NCI-H2227 (cell line): Measurements from ENCODE around the gene HCFC1R1.

Source experiments
- DNase-seq: peaks from one replicate; lab custom pipeline; 2025; ENCODE audit not compliant: unreplicated experiment; lab: John Stamatoyannopoulos, UW

The HCFC1R1 gene

DNA sequence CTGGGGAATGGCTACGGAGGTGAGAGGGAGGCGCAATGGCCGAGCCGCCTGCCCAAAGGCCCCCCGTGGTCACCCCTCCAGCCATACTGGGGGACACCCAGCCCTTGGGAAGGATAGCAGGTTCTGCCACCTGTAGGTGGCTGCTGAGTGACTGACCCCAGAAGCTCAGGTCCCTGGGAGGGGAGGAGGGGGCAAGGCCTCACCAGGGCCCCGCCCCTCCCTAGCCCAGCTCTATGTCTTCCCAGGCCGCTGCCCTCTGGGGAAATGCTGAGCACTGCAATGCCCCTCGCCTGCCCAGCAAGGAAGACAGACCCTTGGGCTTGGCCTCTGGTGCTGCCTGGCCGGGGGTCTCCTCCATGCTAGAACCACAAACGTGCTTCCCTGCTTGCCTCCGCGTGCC, 22.4 kb downstream of the HCFC1R1 start:
- no peak for DNase-seq

DNA sequence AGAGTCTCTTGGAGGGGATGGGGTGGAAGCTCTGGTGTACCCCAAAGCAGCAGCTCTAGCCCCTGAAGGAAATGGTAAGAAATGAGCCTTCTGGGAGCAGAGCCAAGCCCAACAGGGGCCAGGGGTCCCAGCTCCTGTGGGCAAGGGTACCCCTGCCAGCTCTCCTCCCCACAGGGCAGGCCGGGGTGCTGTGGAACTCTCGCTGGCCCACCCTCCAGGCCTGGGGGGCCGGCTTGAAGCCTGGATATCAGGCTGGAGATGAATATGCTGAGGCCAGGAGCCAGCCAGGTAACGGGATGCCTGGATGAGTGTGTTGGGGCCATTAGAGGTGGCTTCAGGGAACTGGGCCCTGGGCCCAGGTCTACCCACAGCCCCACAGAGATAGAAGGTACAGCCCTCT, 23.2 kb downstream of the HCFC1R1 start:
- no peak for DNase-seq

DNA sequence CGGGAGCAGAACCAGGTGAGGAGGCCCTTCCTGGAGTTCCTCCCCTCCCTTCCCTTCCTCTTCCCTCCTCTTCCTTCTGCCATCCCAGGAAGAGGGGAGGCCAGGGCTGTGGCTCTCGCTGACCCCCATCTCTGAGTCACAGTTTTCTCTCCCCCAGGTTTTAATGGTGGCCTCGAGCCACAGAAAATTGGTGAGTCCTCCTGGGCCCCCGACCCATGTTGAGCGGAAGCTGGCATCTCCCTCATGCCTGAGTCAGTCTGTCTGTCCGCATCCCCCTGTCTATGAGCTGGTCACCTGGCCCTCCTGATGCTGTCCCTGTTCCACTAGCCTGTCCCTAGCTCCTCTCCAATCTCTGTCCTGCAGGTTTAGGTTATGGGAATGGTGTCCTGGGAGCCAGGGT, 23.8 kb downstream of the HCFC1R1 start:
- no peak for DNase-seq

GRCh38 chr16:2996298-2996697, 27.4 kb downstream of the HCFC1R1 start:
- no peak for DNase-seq

- DNase-seq: no peak
Observed at GRCh38 chr16:2992383-2993081, 31.2 kb downstream of the HCFC1R1 start.

DNA sequence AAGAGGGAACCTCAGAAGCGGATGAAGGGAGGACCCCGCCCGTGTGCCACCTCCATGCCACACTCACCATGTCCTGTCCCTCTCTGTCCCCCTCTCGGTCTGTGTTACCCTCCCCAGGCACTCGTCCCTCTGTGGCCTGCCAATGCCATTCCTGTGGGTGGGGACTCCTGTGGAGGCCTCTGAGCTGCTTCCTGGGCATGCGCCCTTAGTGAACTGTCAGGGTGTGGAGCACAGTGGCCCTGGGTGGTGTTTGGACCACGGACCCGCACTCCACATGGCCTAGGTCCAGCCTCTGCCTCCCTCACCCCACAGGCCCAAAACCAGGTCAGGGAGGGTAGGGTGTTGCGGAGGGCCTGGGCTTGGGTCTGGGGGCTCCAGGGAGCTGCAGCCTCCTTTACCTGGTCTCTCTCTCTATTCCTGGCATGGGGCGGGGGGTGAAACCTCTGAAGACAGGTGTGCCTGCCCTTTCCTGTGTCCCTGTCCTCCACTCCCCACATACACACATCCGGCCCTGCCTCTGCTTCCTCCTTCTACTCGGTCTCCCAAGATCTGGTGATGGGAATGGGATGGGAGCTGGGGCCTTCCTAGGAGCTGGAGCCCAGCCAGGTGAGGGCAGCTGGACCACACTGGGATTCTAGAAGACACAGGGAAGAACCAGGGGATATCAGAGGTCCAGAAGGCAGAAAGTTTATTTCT, 32.0 kb downstream of the HCFC1R1 start:
- DNase-seq: no peak

- no peak for DNase-seq
Observed at GRCh38 chr16:2990891-2991290, 32.9 kb downstream of the HCFC1R1 start.

DNA sequence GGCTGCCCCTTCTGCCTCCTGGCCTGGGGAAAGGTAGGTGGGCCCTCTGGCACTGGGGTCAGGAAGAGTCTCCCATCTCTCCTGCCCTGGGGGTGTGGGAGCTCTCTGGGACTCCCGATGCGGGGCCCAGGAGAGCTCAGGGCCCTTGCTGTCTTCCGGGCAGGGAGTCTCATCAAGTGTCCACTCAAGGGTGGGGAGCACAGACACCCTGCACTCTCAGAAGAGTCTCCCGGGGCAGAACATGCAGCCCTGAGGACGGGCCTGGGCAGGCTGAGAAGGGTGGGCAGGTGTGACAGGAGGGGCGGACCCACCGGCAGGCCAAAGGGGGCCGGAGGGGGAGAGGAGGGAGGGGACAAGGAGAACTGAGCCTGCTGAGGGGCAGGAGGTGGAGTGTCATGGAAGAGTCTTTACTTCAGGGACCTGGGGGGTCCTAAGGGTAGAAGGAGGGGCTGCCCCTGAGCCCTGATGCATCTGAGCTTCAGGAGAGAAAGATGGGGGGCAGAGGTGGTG, 35.1 kb downstream of the HCFC1R1 start:
- no peak for DNase-seq

- no peak for DNase-seq
Observed at GRCh38 chr16:2987833-2988232, 35.9 kb downstream of the HCFC1R1 start.

DNA sequence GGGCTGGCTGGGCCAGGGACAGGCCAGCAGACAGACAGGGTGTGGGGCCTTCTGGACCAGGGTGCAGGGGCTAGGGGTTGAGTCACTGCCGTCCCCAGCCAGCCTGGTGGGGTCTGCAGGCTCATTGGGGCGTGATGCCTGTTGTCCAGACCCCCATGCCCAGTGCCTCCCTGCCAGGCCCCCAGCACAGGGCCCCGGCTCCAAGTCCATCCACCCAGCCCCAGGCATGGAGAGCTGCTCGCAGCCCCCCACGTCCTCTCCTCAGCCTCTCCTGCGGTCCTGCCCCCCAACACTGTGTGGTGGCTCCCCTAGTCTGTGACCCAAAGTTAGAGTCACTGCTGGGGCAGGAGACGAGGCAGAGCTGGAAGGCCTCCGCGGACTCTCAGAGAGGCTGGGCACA, 36.5 kb downstream of the HCFC1R1 start:
- no peak for DNase-seq

DNA sequence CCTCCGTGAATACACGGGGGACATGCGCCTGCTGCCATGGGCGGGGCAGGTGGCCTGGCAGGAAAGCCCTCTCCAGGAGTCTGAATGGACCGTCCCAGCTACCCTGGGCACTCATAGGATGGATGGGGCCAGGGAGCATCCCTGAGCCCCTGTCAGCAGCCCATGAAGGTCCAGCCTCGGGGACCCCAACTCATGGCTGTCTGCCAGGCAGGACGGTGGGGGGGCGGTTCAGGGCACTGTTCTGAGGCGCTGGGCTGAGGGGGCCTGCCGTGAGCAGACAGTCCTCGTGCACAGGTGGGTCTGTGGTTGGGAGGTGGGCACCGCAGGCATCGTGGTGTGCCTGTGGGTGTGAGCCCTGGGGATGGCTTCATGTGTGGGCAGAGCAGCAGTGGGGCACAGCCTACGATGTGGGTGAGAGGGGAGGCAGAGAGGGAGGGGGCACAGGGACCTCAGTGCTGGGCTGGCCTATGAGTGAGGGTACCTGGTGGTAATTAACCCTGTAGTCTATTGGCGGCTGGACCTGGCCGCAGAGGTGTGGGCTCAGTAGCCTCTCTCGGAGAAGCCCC, 37.0 kb downstream of the HCFC1R1 start:
- DNase-seq: no peak

- DNase-seq: no peak
Observed at GRCh38 chr16:2985893-2986355, 37.8 kb downstream of the HCFC1R1 start.

DNA sequence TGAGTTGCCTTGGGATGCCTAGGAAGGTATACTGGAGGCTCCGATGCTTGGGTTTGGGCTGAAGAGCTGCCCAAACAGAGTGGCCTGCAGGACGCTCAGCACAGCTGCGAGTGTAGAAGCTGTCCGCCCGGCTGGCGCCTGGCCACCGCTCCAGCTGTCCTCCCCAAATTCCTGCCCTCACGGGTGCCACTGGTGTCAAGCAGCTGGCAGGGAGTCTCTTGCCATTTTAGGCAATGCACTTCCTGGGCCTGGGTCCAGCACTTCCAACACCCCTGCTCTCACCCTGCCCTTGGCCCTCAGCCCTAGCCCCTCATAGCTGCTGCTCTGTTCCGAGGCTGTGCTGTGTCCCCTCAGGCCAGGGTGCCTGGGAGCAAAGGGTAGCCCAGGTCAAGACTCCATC, 38.3 kb downstream of the HCFC1R1 start:
- DNase-seq: no peak

DNA sequence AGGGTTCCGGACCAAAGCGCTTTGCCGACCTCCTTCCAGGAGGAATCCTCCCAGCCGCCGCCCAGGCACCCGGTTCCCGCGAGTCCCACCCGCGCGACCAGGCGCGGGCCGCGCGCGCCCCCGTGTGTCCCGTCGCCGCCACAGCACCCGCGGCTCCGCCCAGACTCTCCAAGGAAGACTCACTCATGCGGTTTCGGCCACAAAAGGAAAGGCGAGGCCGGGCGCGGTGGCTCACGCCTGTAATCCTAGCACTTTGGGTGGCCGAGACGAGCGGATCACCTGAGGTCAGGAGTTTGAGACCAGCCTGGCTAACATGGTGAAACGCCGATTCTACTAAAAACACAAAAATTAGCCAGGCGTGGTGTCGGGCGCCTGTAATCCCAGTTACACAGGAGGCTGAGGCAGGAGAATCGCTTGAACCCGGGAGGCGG, 40.0 kb downstream of the HCFC1R1 start:
- peak; percentile 88 for DNase-seq

GRCh38 chr16:2982402-2982801, 41.3 kb downstream of the HCFC1R1 start:
- DNase-seq: no peak

GRCh38 chr16:2981899-2982250, 41.9 kb downstream of the HCFC1R1 start:
- DNase-seq: no peak

DNA sequence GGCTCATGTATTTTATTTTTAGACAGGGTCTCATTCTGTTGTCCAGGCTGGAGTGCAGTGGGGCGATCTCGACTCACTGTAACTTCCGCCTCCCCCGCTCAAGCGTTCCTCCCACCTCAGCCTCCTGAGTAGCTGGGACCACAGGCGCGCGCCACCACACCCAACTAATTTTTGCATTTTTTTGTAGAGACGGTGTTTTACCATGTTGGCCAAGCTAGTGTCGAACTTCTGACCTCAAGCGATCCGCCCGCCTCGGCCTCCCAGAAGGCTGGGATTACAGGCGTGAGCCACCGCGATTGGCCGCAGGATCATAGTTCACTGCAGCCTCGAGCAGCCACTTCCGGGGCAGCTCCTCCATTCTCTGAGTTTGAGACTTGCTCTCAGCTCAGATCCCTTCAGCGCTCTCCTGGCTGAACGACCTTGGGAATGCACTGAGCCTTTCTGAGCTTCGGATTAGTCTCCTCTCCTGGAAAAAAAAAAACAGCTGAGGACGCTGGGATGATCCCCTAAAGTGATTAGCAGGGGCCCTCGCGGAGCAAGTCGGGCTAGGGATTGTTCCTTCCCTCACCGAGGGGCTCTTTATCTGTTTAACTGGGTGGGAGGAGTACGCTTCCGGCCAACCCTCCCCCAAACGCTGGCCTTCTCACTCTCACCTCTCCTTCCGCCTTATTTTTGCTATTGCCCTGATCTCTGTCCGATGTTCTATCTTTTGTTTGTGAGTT, 42.4 kb downstream of the HCFC1R1 start:
- DNase-seq: no peak

GRCh38 chr16:2980227-2981176, 43.2 kb downstream of the HCFC1R1 start, which contains the start of gene PKMYT1:
Gene PKMYT1, minus strand, starts transcription at chr16:2980446. Its CDS starts 789 bp downstream, at chr16:2979657.
- DNase-seq: peak; percentile 94

DNA sequence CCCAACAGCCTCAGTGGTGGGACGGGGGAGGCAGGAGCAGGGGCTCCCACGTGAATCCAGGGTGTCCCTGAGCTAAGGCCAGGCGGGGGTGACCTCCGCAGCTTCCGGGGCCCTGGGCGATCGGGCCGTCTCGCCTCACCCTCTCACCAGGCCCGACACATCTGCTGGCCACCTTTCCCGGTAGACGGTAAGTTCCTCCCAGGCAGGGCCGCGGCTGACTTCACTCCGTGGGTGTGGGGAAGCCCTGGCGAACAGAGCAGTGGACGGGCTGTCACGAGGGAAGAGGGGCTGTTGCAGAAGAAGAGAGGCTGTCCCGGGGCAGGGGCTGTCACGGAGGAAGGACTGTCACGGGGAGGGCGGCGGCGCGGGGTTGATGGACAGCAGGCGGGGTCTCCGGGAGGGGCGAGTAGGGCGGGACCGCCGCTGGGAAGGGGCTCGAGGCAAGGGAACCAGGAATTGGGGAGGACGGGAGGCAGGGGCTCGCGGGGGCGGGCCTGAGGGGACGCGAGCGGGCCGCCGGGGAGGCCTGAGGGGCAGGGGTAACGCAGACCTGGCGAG, 44.0 kb downstream of the HCFC1R1 start:
- DNase-seq: peak; percentile 48

DNA sequence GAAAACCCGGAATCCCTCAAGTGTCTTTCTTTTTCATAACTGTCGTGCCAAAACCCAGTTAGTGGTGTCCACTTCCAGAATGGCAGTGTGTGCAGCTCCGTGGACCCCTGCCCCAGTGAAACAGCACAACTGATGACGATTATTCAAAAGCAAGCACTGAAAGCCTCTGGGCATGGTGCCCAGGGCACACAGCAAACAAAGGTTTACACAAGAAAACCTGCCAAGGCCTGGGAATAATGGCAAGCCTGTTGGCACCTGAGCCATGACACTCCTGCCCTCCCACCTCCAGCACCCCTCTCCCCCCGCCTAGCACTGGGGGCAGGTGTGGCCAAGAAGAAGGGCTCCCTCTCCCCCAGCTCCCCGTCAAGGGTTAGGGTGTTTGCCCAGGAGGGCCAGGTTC, 46.3 kb downstream of the HCFC1R1 start:
- no peak for DNase-seq
